AG10803 (cell line): ENCODE measurements around the gene OR4M1.
"Not testable (repeated sequence)": the region's sequence is repeated elsewhere in the genome, so short reads cannot be mapped to it uniquely, and the experiment has no call there.

ENCODE experiments used
- DNase-seq: peaks from one replicate; pipeline ENCODE4 v3.0.0; 2010; ENCODE audit warnings: low read depth
- H3K4me3 ChIP-seq: 2 replicates; pipeline ENCODE4 v1.5.1; 2011; ENCODE audit warnings: mild to moderate bottlenecking, low read length, control low read depth
- TF ChIP-seq, protein P1 (sequence below): conservative IDR thresholded peaks from 2 replicates; pipeline ENCODE4 v1.5.1; 2011; ENCODE audit warnings: mild to moderate bottlenecking, low read length, control low read depth, inconsistent platforms

Gene OR4M1

DNA sequence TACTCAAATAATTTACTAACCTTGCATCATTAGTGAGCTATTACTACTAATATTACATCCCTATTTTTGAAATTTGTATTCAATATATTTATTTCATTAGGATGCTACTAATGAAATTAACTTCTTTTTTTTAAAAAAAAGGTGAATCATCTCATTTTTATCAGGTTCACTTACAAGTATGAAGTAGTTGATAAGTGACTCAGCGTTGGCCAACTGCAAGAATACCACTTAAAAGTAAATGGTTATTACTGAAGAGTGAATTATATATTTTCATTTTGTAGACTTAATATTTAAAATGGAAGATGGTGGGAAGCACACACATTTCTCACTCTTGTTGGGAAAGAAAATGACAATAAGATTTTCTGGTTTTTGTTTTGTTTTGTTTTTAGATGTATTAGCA is 49.9 kb downstream of the OR4M1 start:
- DNase-seq: no peak
- H3K4me3 ChIP-seq: no peak overlapping the region
- TF ChIP-seq, protein P1, sequence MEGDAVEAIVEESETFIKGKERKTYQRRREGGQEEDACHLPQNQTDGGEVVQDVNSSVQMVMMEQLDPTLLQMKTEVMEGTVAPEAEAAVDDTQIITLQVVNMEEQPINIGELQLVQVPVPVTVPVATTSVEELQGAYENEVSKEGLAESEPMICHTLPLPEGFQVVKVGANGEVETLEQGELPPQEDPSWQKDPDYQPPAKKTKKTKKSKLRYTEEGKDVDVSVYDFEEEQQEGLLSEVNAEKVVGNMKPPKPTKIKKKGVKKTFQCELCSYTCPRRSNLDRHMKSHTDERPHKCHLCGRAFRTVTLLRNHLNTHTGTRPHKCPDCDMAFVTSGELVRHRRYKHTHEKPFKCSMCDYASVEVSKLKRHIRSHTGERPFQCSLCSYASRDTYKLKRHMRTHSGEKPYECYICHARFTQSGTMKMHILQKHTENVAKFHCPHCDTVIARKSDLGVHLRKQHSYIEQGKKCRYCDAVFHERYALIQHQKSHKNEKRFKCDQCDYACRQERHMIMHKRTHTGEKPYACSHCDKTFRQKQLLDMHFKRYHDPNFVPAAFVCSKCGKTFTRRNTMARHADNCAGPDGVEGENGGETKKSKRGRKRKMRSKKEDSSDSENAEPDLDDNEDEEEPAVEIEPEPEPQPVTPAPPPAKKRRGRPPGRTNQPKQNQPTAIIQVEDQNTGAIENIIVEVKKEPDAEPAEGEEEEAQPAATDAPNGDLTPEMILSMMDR: no peak

DNA sequence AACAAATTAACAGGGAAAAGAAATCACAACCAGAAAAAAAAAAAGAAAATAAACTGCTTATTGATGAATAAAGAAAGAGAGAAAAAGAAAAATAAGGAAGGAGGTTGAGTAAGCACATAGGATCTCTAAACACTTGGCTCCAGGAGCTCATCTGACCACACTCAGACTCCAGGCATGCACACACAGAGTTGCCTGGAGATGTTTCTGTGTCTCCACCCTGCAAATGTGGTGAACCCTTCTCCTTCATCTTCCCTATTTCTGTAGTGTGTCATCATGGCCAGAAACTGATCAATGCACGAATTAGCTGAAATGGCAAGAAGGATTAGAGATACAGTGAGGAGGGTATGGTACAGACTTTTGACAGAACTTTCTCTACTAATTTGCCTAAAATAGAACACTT is 50.5 kb downstream of the OR4M1 start:
- no peak overlapping the region for H3K4me3 ChIP-seq
- TF ChIP-seq, protein P1: no peak
- DNase-seq: no peak

DNA sequence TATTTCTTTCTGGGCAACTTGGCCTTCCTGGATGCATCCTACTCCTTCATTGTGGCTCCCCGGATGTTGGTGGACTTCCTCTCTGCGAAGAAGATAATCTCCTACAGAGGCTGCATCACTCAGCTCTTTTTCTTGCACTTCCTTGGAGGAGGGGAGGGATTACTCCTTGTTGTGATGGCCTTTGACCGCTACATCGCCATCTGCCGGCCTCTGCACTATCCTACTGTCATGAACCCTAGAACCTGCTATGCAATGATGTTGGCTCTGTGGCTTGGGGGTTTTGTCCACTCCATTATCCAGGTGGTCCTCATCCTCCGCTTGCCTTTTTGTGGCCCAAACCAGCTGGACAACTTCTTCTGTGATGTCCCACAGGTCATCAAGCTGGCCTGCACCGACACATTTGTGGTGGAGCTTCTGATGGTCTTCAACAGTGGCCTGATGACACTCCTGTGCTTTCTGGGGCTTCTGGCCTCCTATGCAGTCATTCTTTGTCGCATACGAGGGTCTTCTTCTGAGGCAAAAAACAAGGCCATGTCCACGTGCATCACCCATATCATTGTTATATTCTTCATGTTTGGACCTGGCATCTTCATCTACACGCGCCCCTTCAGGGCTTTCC is 54.4 kb downstream of the OR4M1 start:
- DNase-seq, H3K4me3 ChIP-seq: not testable (repeated sequence)

DNA sequence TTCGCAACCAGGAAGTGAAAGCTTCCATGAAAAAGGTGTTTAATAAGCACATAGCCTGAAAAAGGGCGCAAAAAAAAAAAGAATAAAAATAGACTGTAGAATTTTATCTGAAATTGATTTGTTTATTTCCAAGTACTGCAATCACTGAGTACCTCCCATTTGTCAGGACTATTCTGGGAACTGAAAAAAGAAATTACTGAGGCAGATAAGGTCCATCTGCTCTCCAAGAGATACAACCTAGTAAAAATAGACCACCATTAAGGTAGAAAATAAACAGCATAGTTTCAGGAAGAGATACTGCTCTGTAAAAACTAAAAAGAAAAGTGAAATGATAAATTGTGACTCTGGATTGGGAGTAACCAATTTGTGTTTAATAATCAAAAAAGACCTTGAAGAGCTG is 55.0 kb downstream of the OR4M1 start:
- no peak overlapping the region for H3K4me3 ChIP-seq
- TF ChIP-seq, protein P1: no peak
- DNase-seq: no peak
